GM19463 (cell line): ENCODE results near the gene ISCA2.
A peak's percentile ranks its signal among the peaks of the same experiment; 100 is the strongest.

Experiments used
- ATAC-seq: cut with Tn5 transposase; IDR thresholded peaks from one replicate; pipeline ENCODE4 v1.9.1; 2021; ENCODE audit warnings: mild to moderate bottlenecking, moderate library complexity; ENCODE audit not compliant: unreplicated experiment

Gene ISCA2

DNA sequence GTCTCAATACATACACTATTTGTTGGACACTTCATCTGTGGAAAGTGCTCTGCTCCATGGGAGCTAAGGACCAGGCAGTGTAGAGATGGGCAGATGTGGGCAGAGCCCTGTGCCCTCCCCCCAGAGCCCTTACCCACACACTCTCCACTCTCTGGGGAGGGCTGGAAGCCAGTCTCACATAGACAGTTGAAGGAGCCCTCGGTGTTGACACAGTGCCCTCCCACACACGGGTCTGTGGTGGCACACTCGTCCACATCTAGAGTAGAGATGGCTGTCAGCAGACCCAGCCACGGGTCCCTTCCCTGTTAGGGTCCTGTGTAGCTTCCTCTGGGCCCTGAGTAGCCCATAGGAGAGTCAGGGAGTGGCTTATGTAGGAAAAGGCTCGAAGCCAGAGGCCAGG, 14.3 kb downstream of the ISCA2 start:
- no peak for ATAC-seq

DNA sequence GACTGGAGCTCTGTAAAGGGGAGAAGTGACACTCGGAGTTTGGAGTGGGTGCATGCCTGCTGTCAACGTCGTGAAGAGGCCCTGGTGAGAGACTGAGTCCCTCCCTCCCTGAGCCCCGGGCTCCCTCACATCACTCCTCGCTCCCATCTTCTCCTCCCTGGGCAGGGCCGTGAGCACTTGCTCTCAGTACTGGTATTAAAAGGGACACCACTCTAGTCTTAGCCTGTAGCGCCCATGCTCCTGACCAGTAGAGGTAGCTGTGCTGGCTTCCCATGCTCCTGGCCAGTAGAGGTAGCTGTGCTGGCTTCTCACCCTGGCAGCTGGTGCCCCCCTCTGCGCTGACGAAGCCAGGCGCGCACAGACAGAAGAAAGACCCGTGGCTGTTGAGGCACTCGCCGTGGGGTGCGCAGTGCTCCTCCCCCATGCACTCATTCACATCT, 14.7 kb downstream of the ISCA2 start:
- no peak for ATAC-seq

DNA sequence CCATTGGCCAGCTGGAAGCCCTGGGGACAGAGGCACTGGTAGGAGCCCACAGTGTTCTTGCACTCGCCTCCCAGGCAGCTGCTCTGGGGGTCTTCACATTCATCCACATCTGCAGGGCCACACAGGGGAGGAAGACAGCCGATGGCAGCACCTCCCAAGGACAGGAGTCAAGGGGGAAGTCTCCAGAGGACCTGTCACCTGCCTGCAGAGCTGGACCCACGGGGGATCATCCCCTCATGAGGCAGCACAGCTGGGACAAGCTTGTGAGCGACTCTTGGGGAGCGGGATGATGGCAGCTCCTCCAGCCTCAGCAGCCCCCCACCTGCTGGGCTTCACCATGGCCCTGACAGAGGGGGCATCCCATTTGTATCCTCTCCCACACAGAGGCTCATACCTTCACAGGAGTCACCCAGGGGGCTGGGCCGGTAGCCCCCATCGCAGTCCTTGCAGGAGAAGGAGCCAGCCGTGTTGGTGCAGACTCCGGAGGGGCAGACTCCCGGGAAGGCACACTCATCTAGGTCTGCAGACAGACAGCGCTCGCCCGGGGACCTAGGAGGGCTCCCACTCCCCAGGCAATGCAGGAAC, 15.4 kb downstream of the ISCA2 start:
- no peak for ATAC-seq

DNA sequence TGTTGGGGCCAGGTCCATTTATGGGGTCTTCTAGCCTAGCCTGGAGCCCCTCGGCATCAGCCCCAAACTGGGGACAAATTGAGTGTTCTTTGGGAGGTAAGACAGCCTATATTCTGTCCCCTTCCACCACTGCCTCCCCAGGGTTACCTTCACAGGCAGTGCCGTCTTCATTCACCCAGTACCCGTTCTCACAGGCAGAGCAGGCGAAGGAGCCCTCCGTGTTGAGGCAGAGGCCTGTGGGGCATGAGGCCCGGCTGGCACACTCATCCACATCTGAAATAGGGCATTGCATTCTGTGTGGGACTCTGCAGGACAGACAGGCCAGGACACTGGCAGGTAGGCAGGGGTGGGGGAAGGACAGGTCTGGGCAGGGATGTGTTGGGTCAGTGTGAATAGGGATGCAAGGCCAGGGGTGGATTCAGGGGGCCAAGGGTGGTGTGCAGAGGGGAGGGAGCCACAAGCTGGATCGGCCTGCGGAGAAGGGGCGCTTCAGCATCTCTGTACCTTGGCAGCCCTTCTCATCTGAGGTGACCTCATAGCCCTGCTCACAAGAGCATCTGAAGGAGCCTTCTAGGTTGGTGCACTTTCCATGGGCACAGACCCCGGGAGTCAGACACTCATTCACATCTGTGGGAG, 16.1 kb downstream of the ISCA2 start:
- no peak for ATAC-seq

DNA sequence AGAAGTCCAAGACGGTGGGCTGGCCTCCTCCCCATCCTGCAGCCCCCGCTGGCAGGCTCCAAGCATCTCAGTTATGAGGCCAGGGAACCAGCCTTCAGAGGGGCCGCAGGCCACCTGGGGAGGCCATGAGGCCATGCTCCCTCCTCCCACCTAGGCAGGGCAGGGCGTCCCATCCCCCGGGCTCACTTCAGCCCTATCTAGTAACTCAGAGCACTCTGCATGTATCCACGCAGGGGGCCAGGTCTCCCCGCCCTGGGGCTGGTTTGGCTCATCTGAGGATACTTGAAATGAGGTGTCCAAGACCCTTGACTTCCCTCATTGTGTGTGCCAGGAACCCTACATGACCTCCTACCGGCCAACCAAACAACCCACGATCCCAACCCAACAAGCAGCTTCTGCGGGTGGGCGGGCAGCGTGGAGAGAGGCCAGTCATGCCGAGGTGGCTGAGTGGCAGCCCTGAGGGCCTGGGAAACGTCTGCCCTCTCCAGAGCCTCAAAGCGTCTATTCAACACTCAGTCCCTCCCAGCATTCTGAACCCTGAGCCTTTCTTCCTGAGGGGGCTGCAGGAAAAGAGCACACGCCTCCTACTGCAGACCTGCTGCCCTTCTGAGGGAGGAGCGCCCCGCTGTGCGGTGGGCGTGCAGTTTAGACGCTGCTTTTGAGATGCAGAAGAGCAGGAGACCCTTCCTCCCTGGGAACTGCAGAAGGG, 16.8 kb downstream of the ISCA2 start:
- no peak for ATAC-seq

DNA sequence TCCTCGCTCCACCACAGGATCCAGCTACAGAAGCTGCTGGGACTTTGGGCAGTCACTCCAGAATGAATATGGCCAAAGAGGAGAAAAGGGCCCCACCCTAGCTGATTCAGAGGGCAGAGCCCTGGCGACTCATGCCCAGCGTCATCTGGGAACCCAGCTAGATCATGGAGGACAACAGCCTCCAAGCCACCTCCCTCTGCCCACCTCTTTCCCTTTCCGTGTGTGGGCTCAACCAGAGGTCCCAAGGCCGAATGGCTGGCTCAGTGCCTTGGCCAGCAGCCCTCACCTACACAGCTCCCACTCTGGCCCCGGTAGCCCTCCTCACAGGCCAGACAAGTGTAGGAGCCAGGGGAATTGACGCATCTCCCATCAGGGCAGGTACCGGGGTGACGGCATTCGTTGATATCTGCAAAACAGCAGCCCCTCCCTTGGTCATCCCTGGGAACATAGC, 17.4 kb downstream of the ISCA2 start:
- no peak for ATAC-seq

DNA sequence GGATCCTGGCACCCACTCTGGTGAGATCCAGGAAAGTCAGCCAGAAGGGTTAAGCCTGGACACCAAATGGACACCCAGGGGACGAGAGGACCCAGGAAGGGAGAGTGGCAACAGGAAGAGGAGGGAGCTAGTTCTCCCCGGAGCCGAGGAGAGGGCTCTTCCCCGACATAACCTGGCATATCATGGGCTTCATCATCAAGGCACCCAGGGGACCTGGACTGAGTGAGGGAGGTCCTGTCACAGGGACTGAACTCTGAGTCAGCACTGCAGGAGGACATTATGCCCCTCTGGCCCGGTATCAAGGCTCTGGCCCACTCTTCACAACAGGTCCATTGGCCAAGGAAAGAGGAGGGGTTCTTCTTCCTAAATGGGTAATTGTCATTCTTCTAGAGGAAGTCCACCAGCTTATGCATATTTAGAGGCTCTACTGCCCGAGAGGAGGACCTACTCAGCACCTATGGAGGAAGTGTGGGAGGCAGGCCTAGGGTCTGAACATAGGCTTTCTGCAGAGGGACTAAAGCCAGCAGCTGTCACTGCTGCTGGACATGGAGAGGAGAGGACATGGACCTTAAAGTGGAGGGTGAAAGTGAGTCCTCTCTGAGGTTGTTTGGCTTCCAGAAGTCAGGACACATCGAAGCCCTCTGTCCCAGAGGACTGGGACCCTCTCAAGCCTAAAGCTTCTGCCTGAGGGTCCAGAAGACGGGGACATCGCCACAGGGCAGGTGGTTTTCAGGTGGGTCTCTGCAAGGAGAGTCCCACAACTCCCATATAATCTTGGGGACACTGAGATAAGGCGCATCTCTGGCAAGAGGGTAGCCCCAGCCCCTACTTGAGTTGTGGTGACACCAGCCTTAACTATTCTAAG, 18.6 kb downstream of the ISCA2 start:
- no peak for ATAC-seq

DNA sequence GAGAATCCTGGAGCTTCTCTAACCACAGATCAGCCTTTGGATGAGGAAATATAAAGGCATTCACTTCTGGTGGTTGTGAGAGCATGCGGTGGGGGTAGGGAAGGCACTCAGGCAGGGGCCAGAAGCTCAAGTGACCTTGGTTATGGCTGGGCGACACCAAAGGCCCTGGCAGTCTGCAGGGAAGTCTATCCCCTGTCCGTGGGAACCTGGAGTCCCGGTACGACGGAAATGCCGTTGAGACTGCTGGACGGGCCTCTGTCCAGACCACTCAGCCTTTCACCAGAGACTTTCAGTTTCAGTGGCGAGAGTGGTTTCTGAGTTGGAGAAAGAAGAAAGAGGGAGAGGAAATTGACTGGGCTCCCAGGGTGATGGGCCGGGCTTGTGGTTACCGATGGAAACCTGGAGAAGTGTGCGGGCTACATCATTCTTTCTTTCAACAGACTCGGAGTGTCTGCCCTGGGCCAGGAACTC, 20.9 kb downstream of the ISCA2 start:
- peak; percentile 48 for ATAC-seq

DNA sequence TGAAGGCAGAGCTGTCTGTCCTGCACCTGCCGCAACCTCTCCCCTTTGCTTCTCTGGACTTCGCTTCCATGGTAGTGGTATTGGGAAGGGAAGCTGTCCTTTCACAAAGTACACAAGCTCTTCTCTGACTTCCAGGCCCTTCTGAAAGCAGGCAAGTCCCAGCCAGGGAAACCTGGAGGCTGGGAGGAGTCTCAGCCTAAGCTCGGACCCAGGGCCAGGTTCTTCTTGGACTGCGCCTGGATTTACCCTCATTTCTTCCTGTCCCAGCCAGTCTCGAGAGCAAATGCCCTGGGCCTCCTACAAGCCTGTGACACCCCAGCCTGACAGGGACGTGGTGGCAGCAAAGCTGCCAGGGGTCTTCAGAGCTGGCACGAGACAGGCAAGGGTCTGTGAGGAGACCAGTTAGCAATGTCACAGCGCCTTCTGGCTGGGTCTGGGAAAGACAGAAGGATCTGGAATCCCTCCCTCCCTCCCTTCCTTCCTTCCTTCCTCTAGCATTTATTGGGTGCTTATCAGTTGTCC, 22.4 kb downstream of the ISCA2 start:
- no peak for ATAC-seq

DNA sequence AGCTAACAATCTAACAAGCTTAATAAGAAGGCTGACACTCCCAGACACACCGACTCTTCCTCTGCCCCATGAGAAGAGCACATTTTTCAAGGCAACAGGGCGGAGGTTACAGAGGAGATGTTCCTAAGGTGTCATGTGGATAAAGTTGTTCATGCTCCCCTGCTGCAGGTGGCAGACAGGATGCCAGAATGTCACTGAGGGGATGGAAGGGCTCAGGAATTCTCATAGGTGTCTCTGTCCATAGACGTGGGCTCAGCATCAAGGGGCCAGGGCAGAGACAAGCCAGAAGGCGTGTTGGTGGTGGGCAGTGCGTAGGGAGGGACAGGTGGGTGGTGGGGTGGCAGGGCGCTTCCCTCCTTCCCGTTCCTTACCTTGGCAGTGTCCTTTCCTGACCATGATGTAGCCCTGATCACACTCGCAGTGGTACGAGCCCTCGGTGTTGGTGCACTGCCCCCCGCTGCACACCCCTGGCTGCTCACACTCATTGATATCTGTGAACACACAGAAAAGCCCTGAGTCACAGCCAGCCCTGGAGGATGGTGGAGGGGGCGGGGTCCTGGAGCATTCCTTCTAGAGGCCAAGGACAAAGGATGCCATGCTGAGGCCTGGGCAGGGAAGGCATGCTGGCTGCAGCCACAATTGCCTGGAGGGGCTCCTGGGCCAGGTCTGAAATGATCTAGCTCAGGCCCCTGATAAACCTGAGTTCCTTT, 23.0 kb downstream of the ISCA2 start:
- no peak for ATAC-seq

DNA sequence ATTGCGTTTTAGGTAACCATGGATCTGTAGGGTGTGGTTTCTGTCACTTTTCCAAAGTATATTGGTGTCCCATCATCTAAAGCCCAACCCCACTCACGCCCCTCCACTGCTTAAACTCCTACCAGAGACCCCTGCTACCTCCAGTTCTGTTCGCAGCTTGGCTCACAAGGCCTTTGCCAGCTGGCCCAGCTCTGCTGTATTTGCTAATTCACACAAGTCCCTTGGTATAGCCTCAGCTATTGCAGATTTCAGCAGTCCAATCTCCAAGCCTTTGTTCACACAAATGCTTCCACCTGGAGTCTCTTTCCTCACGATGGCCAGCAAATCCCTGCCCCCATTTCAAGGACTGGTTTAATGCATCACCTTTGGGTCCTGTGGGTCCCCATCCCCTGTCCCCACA, 24.2 kb downstream of the ISCA2 start:
- ATAC-seq, result no peak

DNA sequence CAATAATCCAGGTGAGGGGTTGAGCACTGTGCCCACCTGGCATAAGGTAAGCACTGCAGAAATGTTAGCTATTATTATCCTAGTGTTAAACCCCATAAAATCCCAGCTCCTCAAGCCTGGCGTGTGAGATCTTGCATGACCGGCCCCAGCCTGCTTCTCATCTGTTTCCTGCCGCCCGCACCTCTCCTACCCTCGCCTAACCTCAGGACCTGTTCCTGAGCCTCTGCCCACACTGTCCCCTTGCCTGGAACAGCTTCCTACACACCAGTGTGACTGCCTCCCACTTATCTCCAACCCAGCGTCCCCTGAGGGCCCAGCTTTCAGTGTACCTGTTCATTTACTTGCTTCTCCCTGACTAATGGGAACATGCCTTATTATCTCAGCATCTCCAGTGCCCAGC, 24.7 kb downstream of the ISCA2 start:
- no peak for ATAC-seq

DNA sequence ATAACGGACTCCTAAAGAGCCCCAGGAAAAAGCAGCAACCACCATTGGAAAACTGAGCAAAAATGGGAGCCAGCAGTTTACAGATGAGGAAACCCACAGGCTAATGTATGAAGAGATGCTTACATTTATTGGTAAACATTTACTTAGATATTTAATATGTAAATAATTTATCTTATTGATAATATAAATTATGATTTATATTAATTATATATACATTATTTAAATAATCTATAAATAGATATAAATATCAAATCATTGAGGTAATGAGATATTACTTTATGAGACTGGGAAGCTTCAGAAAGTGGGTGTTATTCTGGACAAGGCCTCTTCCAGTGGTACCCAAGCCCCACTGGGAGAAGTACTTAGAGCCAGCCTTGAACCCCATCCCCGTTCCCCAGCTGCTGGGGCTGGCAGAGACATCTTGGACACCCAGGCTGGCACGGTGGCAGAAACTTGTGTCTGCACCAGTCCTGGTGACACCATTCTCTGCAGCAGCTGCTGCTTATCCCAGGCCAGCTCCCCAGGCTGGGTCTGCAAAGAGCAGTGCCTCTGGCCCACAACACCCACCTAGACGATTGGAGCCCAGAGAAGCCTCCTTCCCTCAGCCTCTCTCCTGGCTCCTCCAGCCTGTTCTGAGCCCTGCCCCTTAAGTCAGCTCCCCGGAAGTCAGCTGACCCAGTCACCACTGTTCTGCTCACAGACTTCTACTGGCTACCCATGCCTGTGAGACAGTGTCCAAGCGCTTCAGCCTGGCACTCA, 25.9 kb downstream of the ISCA2 start:
- ATAC-seq, result no peak

DNA sequence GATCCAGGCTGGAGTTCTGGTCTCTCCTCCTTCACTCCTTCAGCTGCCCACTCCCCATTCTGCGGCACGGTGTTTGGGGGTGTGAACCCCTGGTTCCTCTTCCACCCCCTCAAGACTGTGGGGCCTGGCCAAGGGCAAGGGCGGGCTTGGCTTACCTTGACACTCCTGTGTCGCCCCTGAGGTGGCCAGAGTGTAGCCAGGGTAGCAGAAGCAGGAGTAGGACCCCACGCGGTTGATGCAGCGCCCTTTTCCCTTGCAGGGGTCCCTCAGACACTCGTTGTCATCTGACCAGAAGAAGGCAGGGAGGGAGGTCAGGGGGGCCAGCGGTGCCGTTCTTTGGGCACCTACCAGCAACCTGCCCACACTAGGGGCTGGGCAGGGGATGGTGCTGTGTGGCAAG, 28.2 kb downstream of the ISCA2 start:
- no peak for ATAC-seq

DNA sequence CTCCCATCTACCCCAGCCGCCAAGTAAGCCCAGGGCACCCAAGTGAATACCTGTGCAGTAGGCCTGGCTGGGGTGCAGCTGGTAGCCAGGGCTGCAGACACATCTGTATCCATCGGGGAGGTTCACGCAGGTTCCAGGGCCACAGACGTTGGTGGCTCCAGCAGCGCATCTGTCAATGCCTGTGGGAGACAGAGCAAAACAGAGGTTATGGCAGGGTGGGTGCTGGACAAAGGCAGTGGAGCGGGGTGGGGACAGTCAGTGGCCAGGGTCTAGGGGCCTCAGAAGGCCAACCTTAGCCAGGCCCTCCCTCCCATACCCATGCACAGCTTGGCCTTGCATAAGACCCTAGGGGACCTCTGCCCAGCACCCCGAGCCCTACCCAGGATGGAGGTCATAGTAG, 29.2 kb downstream of the ISCA2 start:
- ATAC-seq, result no peak

DNA sequence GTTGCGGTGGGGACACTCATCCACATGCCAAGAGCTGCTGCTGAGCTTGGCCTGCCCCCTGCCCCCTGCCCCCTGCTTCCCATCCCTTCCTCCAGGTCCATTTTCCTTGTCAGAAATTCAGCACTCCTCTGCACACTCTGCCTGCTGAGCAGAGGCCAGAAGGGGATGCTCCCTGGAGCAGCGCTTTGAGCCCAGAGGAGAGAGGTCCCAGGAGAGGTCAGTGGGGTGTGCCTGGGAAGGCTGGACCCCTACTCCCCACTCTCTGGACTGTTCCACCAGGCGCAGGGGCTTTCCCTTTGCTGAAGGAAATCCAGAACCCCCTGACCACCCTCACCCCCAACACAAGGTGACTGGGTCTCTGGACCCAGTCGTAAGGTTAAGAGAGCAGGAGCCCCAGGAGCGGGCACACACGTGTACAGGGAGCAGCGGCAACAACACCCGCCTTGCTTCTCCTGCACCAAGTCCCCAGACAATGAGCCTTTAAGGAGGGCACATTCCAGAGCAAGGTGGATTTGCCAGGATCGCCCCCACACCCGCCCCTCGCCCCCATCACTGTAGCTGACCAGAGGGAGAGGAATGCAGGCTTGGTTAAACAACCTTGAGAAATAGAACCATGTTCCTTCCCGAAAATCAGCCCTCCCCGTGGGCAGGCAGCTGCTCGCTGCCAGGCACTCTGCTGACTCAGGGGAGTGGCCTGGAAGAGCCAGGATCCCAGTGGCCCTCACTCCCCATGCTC, 30.7 kb downstream of the ISCA2 start:
- ATAC-seq, result no peak

DNA sequence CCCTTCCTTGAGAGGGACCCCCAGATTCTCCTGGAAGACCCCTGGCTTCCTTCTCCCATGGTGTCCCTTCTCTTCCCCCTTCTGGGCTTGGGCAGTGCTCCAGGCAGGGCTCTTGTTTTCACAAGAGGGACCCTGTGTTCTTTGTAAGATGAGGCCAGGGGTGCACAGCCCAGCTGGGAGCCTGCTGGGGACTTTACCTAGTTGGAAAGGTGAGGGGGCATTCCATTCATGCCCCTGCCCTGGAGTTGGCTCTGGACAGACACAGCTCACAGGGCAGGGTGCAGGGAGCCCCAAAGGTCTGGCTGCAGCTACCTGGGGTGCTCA, 31.2 kb downstream of the ISCA2 start:
- no peak for ATAC-seq

DNA sequence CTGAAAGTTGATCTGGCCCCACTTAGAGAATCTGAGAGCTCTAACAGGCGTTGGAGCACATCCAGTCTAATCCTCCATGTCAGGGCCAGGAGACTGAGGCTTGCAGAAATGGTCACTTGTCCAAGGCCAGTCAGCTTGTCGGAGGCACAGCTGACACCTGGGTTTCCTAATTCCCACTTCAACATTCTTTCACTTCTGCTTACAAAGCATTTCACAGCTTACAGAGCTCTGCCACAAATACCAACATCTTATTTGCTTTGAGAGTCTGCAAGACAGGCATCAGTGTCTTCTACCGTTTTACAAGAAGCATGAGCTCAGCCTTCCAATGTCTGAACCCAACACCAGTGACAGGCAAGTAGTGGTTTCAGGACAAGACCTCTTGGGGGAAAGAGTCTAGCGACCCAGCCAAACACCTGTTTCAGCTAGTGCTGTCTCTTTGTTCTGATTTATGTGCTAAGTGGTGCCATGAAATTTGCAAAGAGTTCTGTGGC, 31.8 kb downstream of the ISCA2 start:
- ATAC-seq, result no peak
